Measurements from ENCODE around the gene TAB2.
"Not testable (repeated sequence)": the region's sequence is repeated elsewhere in the genome, so short reads cannot be mapped to it uniquely, and the experiment has no call there.

The TAB2 gene

DNA sequence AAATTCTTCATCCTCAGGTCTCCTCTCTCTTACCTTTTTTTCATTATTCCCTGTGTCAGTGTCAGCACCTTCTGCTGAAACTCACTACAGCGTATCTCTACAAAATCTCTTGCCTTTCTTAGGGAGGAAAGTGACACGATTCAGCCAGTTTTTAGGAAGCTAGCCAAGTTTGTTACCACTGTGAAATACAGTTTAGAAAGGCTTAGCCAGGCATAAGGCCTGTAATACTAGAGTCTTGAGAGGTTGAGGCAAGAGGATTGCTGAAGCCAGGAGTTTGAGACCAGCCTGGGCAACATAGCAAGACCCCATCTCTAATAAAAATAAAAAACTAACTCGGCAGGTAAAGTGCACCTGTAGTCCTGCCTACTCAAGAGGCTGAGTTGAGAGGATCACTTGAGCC is 16.7 kb downstream of the TAB2 start:
- no peak for DNase-seq (ENCODE audit: low read depth in 2 of 2)

DNA sequence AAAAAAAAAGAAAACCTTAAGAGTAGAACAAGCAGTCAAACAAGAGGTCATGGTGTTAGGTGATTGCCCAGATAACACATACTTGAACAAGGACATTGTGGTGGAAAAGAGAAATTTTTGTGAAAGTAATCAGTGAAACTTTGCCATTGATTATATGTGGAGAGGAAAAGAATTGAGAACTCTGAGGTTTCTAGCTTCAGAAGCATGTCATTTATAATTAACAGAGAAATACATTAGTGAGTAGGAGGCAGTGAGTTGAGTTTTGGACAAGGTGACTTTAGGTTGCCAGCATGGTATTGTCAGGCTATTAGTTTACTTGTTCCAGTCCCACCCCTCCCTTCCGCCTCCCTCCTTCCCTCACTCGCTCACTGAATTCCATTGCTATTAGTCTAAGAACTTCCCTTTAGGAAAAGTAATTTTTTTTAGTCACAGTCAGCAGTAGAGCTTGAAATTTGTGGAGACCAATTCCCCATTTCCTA is 17.2 kb downstream of the TAB2 start:
- DNase-seq (ENCODE audit: low read depth in 2 of 2), result no peak

DNA sequence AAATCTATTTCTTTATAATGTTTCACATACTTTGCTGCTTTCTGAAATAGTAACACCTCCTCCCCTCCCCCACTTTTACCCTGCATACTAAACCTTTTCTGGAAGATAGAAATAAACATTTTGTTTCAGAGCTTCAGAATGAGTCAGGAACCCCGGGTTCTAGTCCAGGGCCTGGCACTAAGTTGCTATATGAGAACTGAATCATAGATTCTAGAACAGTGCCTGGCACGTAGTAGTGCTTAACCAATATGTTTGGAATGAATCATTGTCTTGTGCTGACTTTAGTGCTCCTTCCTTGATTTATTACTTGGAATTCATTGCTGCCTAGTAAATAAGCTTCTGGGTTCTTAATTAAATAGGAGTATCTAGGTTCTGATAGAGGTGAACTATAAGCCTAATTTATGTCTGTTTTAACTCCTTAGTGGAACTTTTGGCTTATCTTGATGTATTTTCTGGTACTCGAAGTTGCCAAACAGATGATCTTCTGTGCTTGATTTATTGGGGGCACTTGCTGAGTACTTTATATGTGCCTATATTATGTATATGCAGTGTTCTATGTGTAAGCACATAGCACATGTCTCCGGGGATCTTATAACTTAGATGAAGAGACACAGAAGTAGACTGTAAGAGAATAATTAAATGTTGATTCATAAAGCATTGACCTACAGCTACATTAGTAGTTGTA is 18.6 kb downstream of the TAB2 start:
- peak in 1 of 2 donors; percentile 16 for DNase-seq (ENCODE audit: low read depth in 2 of 2)

- no peak for DNase-seq (ENCODE audit: low read depth in 2 of 2)
Measured at GRCh38 chr6:149336609-149336928, 19.1 kb downstream of the TAB2 start.

DNA sequence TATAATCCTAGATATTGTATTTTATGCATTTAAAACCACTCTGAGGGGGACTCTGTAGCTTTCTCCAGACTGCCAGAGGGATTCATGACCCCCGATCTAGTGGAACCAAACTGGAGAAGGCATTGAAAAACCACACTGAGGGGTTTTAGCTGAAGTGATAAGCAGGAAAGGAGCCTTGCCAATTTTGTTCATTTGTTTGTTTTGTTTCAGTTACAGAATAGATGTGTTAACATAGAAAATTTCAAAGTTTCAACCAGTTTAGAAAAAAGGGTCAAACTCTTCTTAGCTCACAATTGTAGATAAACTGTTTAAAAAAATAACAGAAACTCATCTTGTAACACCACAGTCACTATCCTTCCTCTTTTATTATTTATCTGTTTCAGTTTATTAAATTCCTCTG is 19.8 kb downstream of the TAB2 start:
- no peak for DNase-seq (ENCODE audit: low read depth in 2 of 2)

DNA sequence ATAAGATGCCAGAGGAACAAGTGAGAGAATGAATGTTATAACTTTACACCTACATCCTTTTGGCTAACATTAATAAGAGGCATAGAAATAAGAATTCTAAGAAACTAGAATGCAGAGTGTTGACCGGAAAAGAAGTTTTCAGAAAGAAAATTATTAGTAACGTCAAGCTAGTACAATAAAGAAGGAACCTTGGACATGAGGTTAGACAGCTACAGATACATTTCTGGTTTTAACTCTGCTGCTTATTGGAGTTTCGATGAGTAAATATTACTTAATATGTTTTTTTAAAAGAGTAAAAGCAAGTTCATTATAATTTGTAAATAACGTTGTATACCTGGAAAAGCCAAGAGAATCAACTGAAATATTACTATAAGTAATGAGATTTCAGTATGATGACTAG is 22.7 kb downstream of the TAB2 start:
- no peak for DNase-seq (ENCODE audit: low read depth in 2 of 2)

- no peak for DNase-seq (ENCODE audit: low read depth in 2 of 2)
Measured at GRCh38 chr6:149342525-149342924, 25.0 kb downstream of the TAB2 start.

- DNase-seq (ENCODE audit: low read depth in 2 of 2), result no peak
Measured at GRCh38 chr6:149343501-149343900, 26.0 kb downstream of the TAB2 start.

GRCh38 chr6:149346078-149346477 is 28.6 kb downstream of the TAB2 start:
- no peak for DNase-seq (ENCODE audit: low read depth in 2 of 2)

GRCh38 chr6:149347067-149347466 is 29.6 kb downstream of the TAB2 start:
- no peak for DNase-seq (ENCODE audit: low read depth in 2 of 2)

DNA sequence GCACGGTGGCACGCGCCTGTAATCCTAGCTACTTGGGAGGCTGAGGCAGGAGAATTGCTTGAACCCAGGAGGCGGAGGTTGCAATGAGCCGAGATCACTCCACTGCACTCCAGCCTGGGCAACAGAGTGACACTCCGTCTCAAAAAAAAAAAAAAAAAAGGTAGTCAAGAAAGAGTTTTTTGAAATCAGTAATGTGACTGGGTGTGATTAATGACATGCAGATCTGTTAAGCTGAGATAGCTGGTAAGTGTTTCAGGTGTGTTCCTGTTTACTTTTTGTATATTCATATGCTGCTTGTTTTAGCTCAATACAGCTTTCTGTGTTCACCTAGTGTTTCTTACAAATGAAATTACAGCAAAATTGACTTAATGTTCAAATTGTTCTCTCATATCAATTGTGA is 31.8 kb downstream of the TAB2 start:
- not testable (repeated sequence) for DNase-seq (ENCODE audit: low read depth in 2 of 2)

DNA sequence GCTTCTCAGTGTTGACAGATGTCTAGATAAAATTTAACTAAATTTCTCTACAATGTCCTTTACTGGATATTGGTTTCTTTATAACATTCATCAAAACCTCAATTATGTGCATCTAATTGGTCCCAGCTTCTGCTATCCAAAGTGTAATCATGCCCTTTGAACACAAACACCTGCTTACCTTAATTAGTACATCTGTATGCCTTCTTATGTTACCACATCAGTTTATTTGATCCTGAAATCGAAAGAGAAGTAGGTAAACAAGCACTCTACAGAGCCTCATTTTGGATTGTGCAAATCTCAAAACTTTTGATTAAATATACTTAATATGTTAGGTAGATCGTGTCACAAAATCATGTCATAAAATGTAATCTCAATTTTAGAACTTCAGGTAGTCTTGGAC is 36.5 kb downstream of the TAB2 start:
- no peak for DNase-seq (ENCODE audit: low read depth in 2 of 2)

- no peak for DNase-seq (ENCODE audit: low read depth in 2 of 2)
Measured at GRCh38 chr6:149356081-149356750, 38.7 kb downstream of the TAB2 start.

GRCh38 chr6:149357726-149358538 is 40.4 kb downstream of the TAB2 start:
- no peak for DNase-seq (ENCODE audit: low read depth in 2 of 2)

- no peak for DNase-seq (ENCODE audit: low read depth in 2 of 2)
Measured at GRCh38 chr6:149359440-149359839, 41.9 kb downstream of the TAB2 start.

- no peak for DNase-seq (ENCODE audit: low read depth in 2 of 2)
Measured at GRCh38 chr6:149360536-149360935, 43.0 kb downstream of the TAB2 start.

DNA sequence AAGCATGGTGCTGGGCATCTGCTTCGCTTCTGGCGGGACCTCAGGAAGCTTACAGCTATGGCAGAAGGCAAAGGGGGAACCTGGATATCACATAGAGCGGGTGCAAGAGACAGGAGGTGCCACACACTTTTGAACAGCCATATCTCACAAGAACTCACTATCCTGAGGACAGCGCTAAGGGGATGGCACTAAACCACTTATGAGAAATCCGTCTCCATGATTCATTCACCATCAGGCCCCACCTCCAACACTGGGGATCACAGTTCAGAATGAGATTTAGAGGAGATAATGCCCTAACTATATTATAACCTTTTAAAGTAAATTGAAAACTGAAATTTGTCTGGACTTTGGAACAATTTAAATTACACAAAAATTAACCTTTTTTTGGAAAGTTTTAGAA is 44.8 kb downstream of the TAB2 start:
- DNase-seq (ENCODE audit: low read depth in 2 of 2), result no peak

DNA sequence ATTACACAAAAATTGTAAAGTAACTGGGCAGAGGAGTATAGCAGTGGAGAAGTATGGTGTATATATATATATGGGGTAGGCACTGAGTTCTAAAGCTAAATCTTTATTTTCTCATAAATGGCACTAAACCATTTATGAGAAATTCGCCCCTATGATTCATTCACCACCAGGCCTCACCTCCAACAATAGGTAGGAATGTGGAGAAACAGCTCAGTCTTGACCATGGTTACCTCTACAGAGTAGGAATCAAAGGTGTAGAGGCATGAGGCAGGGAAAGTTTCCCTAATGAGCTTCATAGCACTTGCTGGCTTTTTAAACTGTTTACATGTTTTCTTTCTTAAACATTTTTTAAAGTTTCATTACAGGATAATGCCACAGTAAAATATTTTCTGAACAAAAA is 45.6 kb downstream of the TAB2 start:
- no peak for DNase-seq (ENCODE audit: low read depth in 2 of 2)

DNA sequence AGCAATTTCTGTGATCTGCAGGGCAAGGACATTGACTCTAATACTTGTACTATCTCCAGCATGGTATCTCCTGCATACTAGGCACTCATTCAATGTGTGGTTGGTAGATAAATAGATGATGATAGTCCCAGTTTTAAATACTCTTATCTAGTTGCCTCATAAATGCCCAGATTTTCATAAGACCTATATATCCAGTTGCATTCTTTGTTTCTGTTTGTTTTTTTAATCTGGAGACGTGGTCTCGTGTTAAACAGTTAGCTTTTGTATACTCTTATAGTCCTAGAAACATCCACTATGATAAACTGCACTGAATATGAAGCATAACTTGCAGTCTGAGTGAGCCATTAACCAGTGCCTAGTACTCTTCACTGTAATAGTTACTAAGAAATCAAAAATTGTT is 47.0 kb downstream of the TAB2 start:
- no peak for DNase-seq (ENCODE audit: low read depth in 2 of 2)

DNA sequence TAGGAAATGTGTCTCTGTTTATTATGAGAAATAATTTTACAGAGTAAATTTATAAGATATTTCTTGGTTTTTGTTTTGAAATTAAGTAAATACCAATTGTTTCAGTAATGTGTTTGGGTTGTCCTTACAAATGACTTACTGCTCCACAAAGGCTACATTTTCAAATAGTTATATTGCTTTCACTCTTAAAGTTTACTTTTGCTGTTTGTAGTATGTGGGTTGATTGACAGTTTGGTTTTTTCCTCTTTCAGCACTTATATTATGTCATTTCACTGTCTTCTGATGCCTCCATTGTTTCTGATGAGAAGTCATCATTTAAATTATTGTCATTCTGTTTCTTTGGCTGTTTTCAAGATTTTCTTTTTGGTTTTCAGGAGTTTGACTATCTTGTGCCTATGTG is 47.7 kb downstream of the TAB2 start:
- DNase-seq (ENCODE audit: low read depth in 2 of 2), result no peak

DNA sequence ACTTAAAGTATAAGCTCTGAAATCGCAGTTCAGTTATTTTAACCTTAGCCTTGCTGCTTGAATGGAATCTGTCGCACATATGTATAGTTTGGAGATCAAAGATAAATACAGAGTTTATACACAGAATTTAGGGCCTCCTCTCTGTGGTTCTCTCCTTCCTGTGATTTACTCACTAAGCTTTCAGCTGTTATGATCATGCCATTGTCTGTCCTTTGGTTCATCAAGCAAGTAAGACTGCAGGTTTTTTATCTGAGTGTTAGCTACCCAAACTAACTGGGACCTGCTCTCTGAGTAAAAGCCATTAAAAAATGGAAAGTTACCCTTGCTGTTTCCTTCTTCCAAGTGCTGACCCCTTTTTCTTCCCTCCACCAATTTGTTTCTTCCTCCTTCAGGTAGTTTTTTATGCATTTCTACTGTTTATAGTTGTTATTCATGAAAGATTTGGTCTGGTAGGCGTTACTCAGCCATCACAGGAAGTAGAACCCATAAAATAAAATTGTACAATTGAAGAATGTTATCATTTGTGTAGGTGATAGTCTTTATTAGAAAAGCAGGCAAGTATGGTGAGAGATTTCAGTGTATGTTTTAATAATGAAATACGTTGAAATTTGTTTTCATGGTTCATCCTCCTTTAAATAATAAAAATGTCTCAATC is 48.9 kb downstream of the TAB2 start:
- DNase-seq (ENCODE audit: low read depth in 2 of 2), result no peak

DNA sequence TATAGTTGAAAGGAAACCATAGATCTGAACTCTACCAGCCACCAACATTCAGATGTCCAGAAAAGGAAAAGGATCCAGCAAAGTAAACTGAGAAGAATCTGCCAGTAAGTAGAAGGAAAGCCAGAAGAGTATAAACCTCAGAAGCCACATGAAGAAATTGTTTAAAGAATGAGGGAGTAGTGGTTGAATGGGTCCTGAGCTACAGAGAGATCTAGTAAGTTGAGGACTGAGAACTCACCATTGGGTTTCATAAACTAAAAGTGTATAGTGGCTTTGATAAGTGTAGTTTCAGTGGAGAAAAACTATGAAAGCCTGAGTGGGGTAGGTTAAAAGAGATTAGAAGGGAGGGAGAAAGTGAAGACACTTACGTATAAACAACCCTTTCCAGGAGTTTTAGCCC is 50.6 kb downstream of the TAB2 start:
- no peak for DNase-seq (ENCODE audit: low read depth in 2 of 2)
